ENCODE measurements around the gene FAM120AOS. TPM values are rescaled to one million over a fixed set of nuclear protein-coding genes. Genes with fewer than 3 reads are reported as not detected.

FAM120AOS gene
- total RNA-seq, 4 donors from 2014 or later = 22.8 to 49.5 (median 32.4) TPM

- DNase-seq (no peak), ATAC-seq (no peak)
- Histone ChIP-seq H3K4me3 (no peak overlapping the region), H3K27ac (peak overlapping the region in 3 of 4 donors; percentile 33 to 44 (median 41)), H3K9me3 (no peaks in the 10 kb centered on the region), H3K27me3 (no peaks in the 10 kb centered on the region), H3K36me3 (no peaks in the 10 kb centered on the region), H3K4me1 (peaks cover 70 to 71% of the 10 kb centered on the region in 2 donors)
- TF ChIP-seq CTCF (IDR thresholded peaks at IDR 0.05 in 4 of 5, conservative IDR thresholded peaks at IDR 0.05 in 1 of 5) = no peak
- TF ChIP-seq POLR2A (IDR thresholded peaks at IDR 0.05) = no peak
- intact Hi-C loops (cut with DNase I; ENCODE audit: low total_unique reads) = no loop called here
- in situ Hi-C loops (cut with MboI; ENCODE audit: low sequenced_read_pairs in 4 of 4) = loop anchor here in 2 of 4 donors (25.0 kb wide), 2 partner anchors 101 to 349 kb away; no protein-coding TSS in a partner anchor
Observed at GRCh38 chr9:93460689-93461413, 7.5 kb upstream of the FAM120AOS start.

GRCh38 chr9:93459432-93459847 is 6.1 kb upstream of the FAM120AOS start:
- ATAC-seq (no peak), DNase-seq (no peak)
- Histone ChIP-seq H3K4me1 (peaks cover 72 to 76% of the 10 kb centered on the region in 2 donors), H3K9me3 (no peaks in the 10 kb centered on the region), H3K27me3 (no peaks in the 10 kb centered on the region), H3K27ac (peak overlapping the region in 3 of 4 donors; percentile 39 to 44 (median 41)), H3K36me3 (no peaks in the 10 kb centered on the region), H3K4me3 (no peak overlapping the region)
- TF ChIP-seq CTCF (IDR thresholded peaks at IDR 0.05 in 4 of 5, conservative IDR thresholded peaks at IDR 0.05 in 1 of 5) (no peak), POLR2A (IDR thresholded peaks at IDR 0.05) (no peak)
- intact Hi-C loops (cut with DNase I; ENCODE audit: low total_unique reads) (no loop called here), in situ Hi-C loops (cut with MboI; ENCODE audit: low sequenced_read_pairs in 4 of 4) (loop anchor here (5.0 to 25.0 kb wide), 4 partner anchors 103 to 347 kb away; no protein-coding TSS in a partner anchor)

- in situ Hi-C loops (cut with MboI; ENCODE audit: low sequenced_read_pairs in 4 of 4) (loop anchor here (5.0 to 25.0 kb wide), 4 partner anchors 104 to 346 kb away; no protein-coding TSS in a partner anchor), intact Hi-C loops (cut with DNase I; ENCODE audit: low total_unique reads) (no loop called here)
- H3K27me3 ChIP-seq = no peaks in the 10 kb centered on the region
- H3K4me3 ChIP-seq = no peak overlapping the region
- H3K9me3 ChIP-seq = no peaks in the 10 kb centered on the region
- DNase-seq (no peak), ATAC-seq (peak in 1 of 2 donors; percentile 31)
- TF ChIP-seq CTCF (IDR thresholded peaks at IDR 0.05 in 4 of 5, conservative IDR thresholded peaks at IDR 0.05 in 1 of 5) = no peak
- TF ChIP-seq POLR2A (IDR thresholded peaks at IDR 0.05) = no peak
- peak overlapping the region in 3 of 4 donors; percentile 39 to 44 (median 41) for H3K27ac ChIP-seq
- H3K36me3 ChIP-seq = no peaks in the 10 kb centered on the region
- peaks cover 73 to 82% of the 10 kb centered on the region in 2 donors for H3K4me1 ChIP-seq
Observed at GRCh38 chr9:93458712-93459111, 5.3 kb upstream of the FAM120AOS start.

GRCh38 chr9:93457006-93457405 is 3.6 kb upstream of the FAM120AOS start:
- DNase-seq (no peak), ATAC-seq (no peak)
- Histone ChIP-seq H3K4me3 (no peak overlapping the region), H3K27ac (peak overlapping the region in 2 of 4 donors; percentile 96 to 99), H3K4me1 (peaks cover 65 to 79% of the 10 kb centered on the region in 2 donors), H3K36me3 (no peaks in the 10 kb centered on the region), H3K9me3 (no peaks in the 10 kb centered on the region), H3K27me3 (no peaks in the 10 kb centered on the region)
- TF ChIP-seq CTCF (IDR thresholded peaks at IDR 0.05 in 4 of 5, conservative IDR thresholded peaks at IDR 0.05 in 1 of 5) (no peak), POLR2A (IDR thresholded peaks at IDR 0.05) (no peak)
- intact Hi-C loops (cut with DNase I; ENCODE audit: low total_unique reads) = no loop called here
- in situ Hi-C loops (cut with MboI; ENCODE audit: low sequenced_read_pairs in 4 of 4) = loop anchor here (5.0 to 25.0 kb wide), 4 partner anchors 105 to 345 kb away; no protein-coding TSS in a partner anchor
